SK-N-SH (cell line): ENCODE measurements around the gene SLC52A3. TPM values are rescaled to one million over a fixed set of nuclear protein-coding genes. Genes with fewer than 3 reads are reported as not detected.

Experiments
- CTCF ChIA-PET: fragments of 300-600, 350-600 bp; formaldehyde crosslinking; extraction: SDS; loops from one replicate; lab custom pipeline; 2021; lab: Yijun Ruan, JAX
- POLR2A ChIA-PET: fragments of 350-600 bp; sonication (Branson Sonifier 250); formaldehyde crosslinking; extraction: SDS; loops from one replicate; lab custom pipeline; 2020; ENCODE audit warnings: antibody characterized with exemption, inconsistent platforms; lab: Yijun Ruan, JAX
- DNase-seq: peaks from one replicate; pipeline ENCODE4 v3.0.0; 2012
- H2AFZ ChIP-seq: fragments of 200-600 bp; sonication (generic); 2 replicates; pipeline ENCODE4 v1.8.1; 2016; ENCODE audit warnings: antibody characterized with exemption, mild to moderate bottlenecking, low read depth
- H3F3A ChIP-seq: fragments of 200-600 bp; sonication (generic); replicated peaks from 2 replicates; pipeline ENCODE3; 2016; ENCODE audit warnings: antibody characterized with exemption, mild to moderate bottlenecking; ENCODE audit not compliant: insufficient read depth
- H3K27ac ChIP-seq, 2 experiments: fragments of 200-500 bp in 1 of 2; fragments of 200-600 bp in 1 of 2; sonication (Bioruptor generic) in 1 of 2; sonication (generic), shearing (Covaris generic) in 1 of 2; 2 replicates each; pipeline versions ENCODE4 v1.5.1 to v1.6.1; 2014 to 2016; ENCODE audit warnings: low read depth in 2 of 2, inconsistent platforms in 1 of 2, low read length in 1 of 2, mild to moderate bottlenecking in 1 of 2, mixed read lengths in 1 of 2
- H3K27me3 ChIP-seq: fragments of 200-600 bp; sonication (generic), shearing (Covaris generic); 2 replicates; pipeline ENCODE4 v1.6.1; 2016; ENCODE audit warnings: mixed run types; ENCODE audit not compliant: insufficient read depth
- H3K36me3 ChIP-seq, 2 experiments: fragments of 200-500 bp in 1 of 2; fragments of 200-600 bp in 1 of 2; sonication (Bioruptor generic) in 1 of 2; sonication (generic) in 1 of 2; replicated peaks in 1 of 2; 2 replicates each; pipeline versions ENCODE3 to v1.5.1; 2014 to 2016; ENCODE audit warnings: low read length in 1 of 2, mild to moderate bottlenecking in 1 of 2; ENCODE audit not compliant: insufficient read depth in 2 of 2, control insufficient read depth in 1 of 2
- H3K4me1 ChIP-seq, 2 experiments: fragments of 200-500 bp in 1 of 2; fragments of 200-600 bp in 1 of 2; sonication (Bioruptor generic) in 1 of 2; sonication (generic), shearing (Covaris generic) in 1 of 2; 2 replicates each; pipeline versions ENCODE4 v1.5.1 to v1.6.1; 2014 to 2016; ENCODE audit warnings: low read depth in 1 of 2, low read length in 1 of 2, mixed run types in 1 of 2; ENCODE audit not compliant: insufficient read depth in 2 of 2, control insufficient read depth in 1 of 2
- H3K4me2 ChIP-seq: fragments of 200-600 bp; sonication (generic), shearing (Covaris generic); 2 replicates; pipeline ENCODE4 v1.6.1; 2017; ENCODE audit warnings: mixed run types
- H3K4me3 ChIP-seq, 2 experiments: fragments of 200-500 bp in 1 of 2; fragments of 200-600 bp in 1 of 2; sonication (Bioruptor generic) in 1 of 2; sonication (generic), shearing (Covaris generic) in 1 of 2; 2 replicates each; pipeline versions ENCODE4 v1.5.1 to v1.8.1; 2014 to 2016; ENCODE audit warnings: low read depth in 2 of 2, inconsistent platforms in 1 of 2, low read length in 1 of 2, mild to moderate bottlenecking in 1 of 2, mixed read lengths in 1 of 2, moderate library complexity in 1 of 2
- H3K79me2 ChIP-seq: fragments of 200-600 bp; sonication (generic); 2 replicates; pipeline ENCODE4 v1.8.1; 2017; ENCODE audit warnings: mild to moderate bottlenecking; ENCODE audit not compliant: insufficient read depth
- H3K9ac ChIP-seq: fragments of 200-600 bp; sonication (generic); 2 replicates; pipeline ENCODE4 v1.6.1; 2017; ENCODE audit warnings: mixed run types
- H3K9me2 ChIP-seq: fragments of 200-600 bp; sonication (generic); 2 replicates; pipeline ENCODE4 v1.6.1; 2017; ENCODE audit warnings: mixed run types
- H3K9me3 ChIP-seq: fragments of 200-600 bp; sonication (generic); 2 replicates; pipeline ENCODE4 v1.6.1; 2017; ENCODE audit warnings: mixed run types, mild to moderate bottlenecking, moderate library complexity
- H4K20me1 ChIP-seq: fragments of 200-600 bp; sonication (generic); 2 replicates; pipeline ENCODE4 v1.6.1; 2017; ENCODE audit warnings: mild to moderate bottlenecking, mixed run types; ENCODE audit not compliant: insufficient read depth
- FOXM1 ChIP-seq: IDR thresholded peaks from 2 replicates; pipeline ENCODE4 v1.4.0; 2012; ENCODE audit warnings: low read depth, mild to moderate bottlenecking
- GABPA ChIP-seq: IDR thresholded peaks from 2 replicates; pipeline ENCODE4 v1.4.0; 2012; ENCODE audit warnings: low read depth, mild to moderate bottlenecking
- IRF3 ChIP-seq: fragments of 150-350 bp; IDR thresholded peaks from 2 replicates; pipeline ENCODE4 v1.6.1; 2016; ENCODE audit warnings: mild to moderate bottlenecking, low read depth, low read length
- NRF1 ChIP-seq: IDR thresholded peaks from 2 replicates; pipeline ENCODE4 v1.6.1; 2012; ENCODE audit warnings: low read depth, mild to moderate bottlenecking, low read length
- REST ChIP-seq: IDR thresholded peaks from 2 replicates; pipeline ENCODE4 v1.6.1; 2012; ENCODE audit warnings: mild to moderate bottlenecking, low read depth, low read length, moderate library complexity
- TEAD4 ChIP-seq: IDR thresholded peaks from 2 replicates; pipeline ENCODE4 v1.4.0; 2012; ENCODE audit warnings: mild to moderate bottlenecking, borderline replicate concordance; ENCODE audit not compliant: insufficient read depth
- USF1 ChIP-seq: IDR thresholded peaks from 2 replicates; pipeline ENCODE4 v1.4.0; 2012; ENCODE audit warnings: low read depth, borderline replicate concordance
- USF2 ChIP-seq: fragments of 150-350 bp; IDR thresholded peaks from 2 replicates; pipeline ENCODE4 v1.6.1; 2017; ENCODE audit warnings: antibody characterized with exemption, low read length, low read depth, borderline replicate concordance
- ZBTB33 ChIP-seq: IDR thresholded peaks from 2 replicates; pipeline ENCODE4 v1.4.0; 2012; ENCODE audit warnings: low read depth, borderline replicate concordance
- WGBS: methylation state at CpG from one replicate; pipeline ENCODE4 v1.1.6; 2017; ENCODE audit warnings: low lambda C conversion rate; 5-methylcytosine and 5-hydroxymethylcytosine counted together
- polyA plus RNA-seq, 3 experiments: library from polyadenylated mRNA; depleted of rRNA; stranded (reverse); fragments of >200 nt; gene quantifications; 2 replicates each; pipeline ENCODE4 v1.2.3, GENCODE V29; 2012

The SLC52A3 gene
- polyA plus RNA-seq, 1 of the 3 experiments (the other 2 are of a cell fraction) = not detected

- no peaks in the 10 kb centered on the region for H3K79me2 ChIP-seq
- no peaks in the 10 kb centered on the region for H4K20me1 ChIP-seq
- H3K9me2 ChIP-seq = no peaks in the 10 kb centered on the region
- no peak overlapping the region for H3K9ac ChIP-seq
- TF ChIP-seq NRF1 (no peak), USF1 (no peak), IRF3 (no peak), FOXM1 (no peak), USF2 (no peak), REST (no peak), GABPA (no peak), TEAD4 (no peak), ZBTB33 (no peak)
- H3F3A ChIP-seq = no peaks in the 10 kb centered on the region
- H3K4me3 ChIP-seq = no peak overlapping the region
- no peaks in the 10 kb centered on the region for H3K9me3 ChIP-seq
- H3K36me3 ChIP-seq = no peaks in the 10 kb centered on the region
- CTCF ChIA-PET = interaction anchor here (1.4 kb wide), 1 partner anchor 177 kb away, joined by 5 read pairs; no protein-coding TSS in a partner anchor
- no peak overlapping the region for H2AFZ ChIP-seq
- 36% methylated on average over 3 of the region's 3 CpGs for WGBS
- DNase-seq = no peak
- H3K27me3 ChIP-seq = no peaks in the 10 kb centered on the region; the same call in 1 of the 2 replicates
- H3K4me1 ChIP-seq = no peaks in the 10 kb centered on the region
- POLR2A ChIA-PET = interaction anchor here (0.6 kb wide), 1 partner anchor 23 kb away, joined by 5 read pairs; no protein-coding TSS in a partner anchor
- H3K4me2 ChIP-seq = no peak overlapping the region
- H3K27ac ChIP-seq = no peak overlapping the region
Observed at GRCh38 chr20:779771-780170, 11.5 kb upstream of the SLC52A3 start.
